ENCODE measurements around the gene COMT.

GRCh38 chr22:19962909-19963806 is 21.6 kb downstream of the COMT start:
- TF ChIP-seq EZH2 (IDR thresholded peaks at IDR 0.05; ENCODE audit: insufficient read depth, poor library complexity, severe bottlenecking) (no peak), EZH2phosphoT487 (IDR thresholded peaks at IDR 0.05; ENCODE audit: insufficient read depth, low read depth) (no peak)
